ENCODE results near the gene PNMA8A. TPM values are rescaled to one million over a fixed set of nuclear protein-coding genes. Genes with fewer than 3 reads are reported as not detected.

The PNMA8A gene
- total RNA-seq, 1 donor from 2014 or later = 0.53 TPM

- no peak for DNase-seq (ENCODE audit: extremely low read depth, low read depth, low spot score)
These were observed 39.5 kb downstream of the PNMA8A start for GRCh38 chr19:46431824-46432223.

DNA sequence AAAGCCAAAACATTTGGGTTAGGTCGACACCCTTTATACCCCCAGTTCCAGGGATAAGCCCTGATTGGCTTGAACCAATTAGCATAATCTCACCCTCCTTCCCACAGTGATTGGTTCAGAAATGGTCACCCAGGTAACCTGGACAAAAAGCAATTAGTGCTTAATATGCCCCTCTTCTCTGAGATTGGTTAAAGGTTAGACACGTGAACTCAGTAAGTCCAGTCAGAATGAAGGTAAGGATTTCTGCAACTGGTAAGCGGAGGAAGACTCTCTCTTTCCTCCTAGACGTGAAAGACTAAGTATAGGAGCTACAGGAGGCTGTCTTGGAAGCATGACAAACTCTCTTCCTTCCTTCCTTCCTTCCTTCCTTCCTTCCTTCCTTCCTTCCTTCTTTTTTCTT, 41.4 kb downstream of the PNMA8A start:
- no peak for DNase-seq (ENCODE audit: extremely low read depth, low read depth, low spot score)

GRCh38 chr19:46428239-46429135, 42.9 kb downstream of the PNMA8A start, which contains the start of gene PNMA8C:
Gene PNMA8C (minus strand): TSS chr19:46428936. CDS start chr19:46428359, 577 bp downstream.
- no peak for DNase-seq (ENCODE audit: extremely low read depth, low read depth, low spot score)

GRCh38 chr19:46427518-46428045, 43.8 kb downstream of the PNMA8A start:
- DNase-seq (ENCODE audit: extremely low read depth, low read depth, low spot score) = no peak

DNA sequence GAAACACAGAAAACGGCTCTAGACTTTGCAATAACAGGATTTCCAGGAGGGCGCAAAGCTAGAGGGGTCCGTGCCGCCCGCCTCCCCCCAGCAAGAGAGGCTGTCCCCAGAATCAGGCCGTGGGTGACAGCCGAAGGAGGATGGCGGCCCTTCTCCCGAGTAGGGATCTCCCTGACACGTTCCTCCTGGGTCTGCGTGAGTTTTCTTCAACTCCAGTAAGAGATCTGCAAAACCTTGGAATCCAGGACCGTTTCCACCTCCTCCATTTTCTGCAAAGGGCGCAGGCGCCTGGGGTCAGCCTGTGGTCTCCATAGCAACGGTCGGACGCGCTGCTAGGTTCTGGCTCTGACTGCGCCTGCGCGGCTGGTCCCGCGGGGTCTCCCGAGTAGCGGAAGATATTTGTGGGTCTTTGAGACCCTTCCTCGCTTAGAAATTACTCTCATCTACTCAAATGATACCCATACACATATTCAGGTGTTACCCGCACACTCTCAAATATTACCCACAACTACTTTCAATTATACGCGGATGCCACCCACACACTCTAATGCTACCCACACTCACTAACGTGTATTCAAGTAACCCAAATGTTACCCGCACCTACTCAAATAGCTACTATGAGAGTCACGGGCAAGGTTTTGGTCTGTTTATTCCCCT, 44.7 kb downstream of the PNMA8A start:
- no peak for DNase-seq (ENCODE audit: extremely low read depth, low read depth, low spot score)

DNA sequence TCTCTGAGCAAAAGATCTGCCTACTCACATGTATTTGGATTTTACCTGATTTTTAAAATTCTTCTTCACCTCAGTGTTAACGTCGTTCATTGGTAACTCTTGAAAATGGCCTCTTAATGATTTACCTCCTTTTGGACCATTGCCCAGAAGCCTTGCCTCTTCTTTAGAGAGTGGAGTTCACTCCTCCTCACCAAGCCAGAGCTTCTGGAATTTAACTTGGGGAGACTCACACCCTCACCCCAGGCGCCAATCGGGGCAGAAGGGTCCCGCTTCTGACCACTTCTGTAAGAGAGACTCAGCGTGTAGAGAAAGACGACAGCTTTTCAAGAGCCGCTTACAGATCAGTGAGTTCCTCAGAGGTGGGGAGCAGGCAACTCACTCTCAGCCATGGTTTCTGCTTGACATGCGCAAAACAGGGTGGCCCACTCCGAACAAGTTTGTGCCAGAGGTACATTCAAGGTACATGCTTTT, 45.3 kb downstream of the PNMA8A start:
- DNase-seq (ENCODE audit: extremely low read depth, low read depth, low spot score) = no peak

DNA sequence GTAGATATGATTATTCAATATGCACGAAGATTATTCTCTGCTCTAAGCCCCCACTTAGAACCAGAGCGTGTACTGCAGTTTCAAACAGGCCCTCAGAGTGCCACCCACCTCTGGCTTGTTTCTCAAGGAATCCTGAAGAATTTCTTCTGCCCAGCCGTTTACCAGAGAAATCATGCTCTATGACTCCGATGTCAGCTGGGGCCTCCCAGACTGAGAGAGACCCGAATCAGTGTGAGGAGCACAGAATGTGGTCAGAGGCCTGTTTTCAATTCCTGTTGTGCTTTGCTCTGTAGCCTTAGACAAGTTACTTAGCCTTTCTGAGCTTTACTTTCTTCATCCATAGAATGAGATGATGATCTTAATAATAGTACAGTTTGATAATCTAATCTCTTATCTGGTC, 48.2 kb downstream of the PNMA8A start:
- no peak for DNase-seq (ENCODE audit: extremely low read depth, low read depth, low spot score)

DNA sequence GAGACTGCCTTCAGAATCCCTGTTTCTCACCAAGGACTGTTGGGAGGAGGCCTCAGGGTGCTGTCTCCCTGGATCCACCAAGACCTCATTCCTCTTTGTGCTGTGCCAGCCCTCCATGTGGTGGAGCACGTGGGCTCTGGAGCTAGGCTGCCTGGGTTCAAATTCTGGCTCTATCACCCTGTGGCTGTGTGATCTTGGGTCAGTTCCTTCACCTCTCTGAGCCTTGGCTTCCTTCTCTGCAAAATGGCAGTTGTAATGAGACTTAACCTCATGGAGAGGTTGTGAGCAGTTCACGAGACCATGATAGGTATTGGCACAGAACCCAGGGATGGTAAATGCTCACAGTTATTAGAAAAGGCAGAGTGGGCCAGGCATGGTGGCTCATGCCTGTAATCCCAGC, 49.0 kb downstream of the PNMA8A start:
- no peak for DNase-seq (ENCODE audit: extremely low read depth, low read depth, low spot score)

DNA sequence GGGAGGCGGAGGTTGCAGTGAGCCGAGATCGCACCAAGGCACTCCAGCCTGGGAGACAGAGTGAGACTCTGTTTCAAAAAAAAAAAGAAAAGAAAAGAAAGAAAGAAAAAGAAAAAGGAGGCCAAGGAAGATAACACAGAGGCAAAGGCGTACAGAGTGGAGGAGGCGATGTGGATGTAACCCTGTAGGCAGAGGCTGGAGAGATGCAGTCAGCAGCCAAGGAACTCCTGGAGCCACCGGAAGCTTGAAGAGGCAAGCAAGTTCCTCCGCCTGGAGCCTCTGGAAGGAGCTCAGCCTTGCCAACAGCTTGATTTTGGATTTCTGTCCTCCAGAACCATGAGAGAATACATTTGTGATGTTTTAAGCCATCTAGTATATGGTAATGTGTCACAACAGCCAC, 51.3 kb downstream of the PNMA8A start:
- no peak for DNase-seq (ENCODE audit: extremely low read depth, low read depth, low spot score)

Other genes with a start within 250 kb of the PNMA8A start
- not detected in 2 replicates for gene IGFL1, start 241.8 kb downstream of the PNMA8A start, total RNA-seq
- 7.5 and 20.6 TPM in 2 replicates for gene HIF3A, start 174.5 kb downstream of the PNMA8A start, total RNA-seq
- gene PPP5C, start 124.5 kb downstream of the PNMA8A start, total RNA-seq = 90.1 and 118 TPM in 2 replicates
- 3.3 and 4.5 TPM in 2 replicates for gene CCDC8, start 58.0 kb downstream of the PNMA8A start, total RNA-seq
- not detected in 2 replicates for gene PNMA8C, start 42.6 kb downstream of the PNMA8A start, total RNA-seq
- gene PNMA8B, start 24.3 kb upstream of the PNMA8A start, total RNA-seq = 0.18 and 0.29 TPM in 2 replicates
- gene CALM3, start 129.8 kb upstream of the PNMA8A start, total RNA-seq = 268 and 348 TPM in 2 replicates
- 1.6 and 1.8 TPM in 2 replicates for gene PTGIR, start 153.5 kb upstream of the PNMA8A start, total RNA-seq
- gene GNG8, start 164.6 kb upstream of the PNMA8A start, total RNA-seq = not detected in 2 replicates
- 2.3 and 3.7 TPM in 2 replicates for gene DACT3, start 189.6 kb upstream of the PNMA8A start, total RNA-seq
- gene PRKD2, start 245.6 kb upstream of the PNMA8A start, total RNA-seq = 96.9 and 142 TPM in 2 replicates

Measured in glomerular endothelial cell (primary cell).